Renal pelvis (tissue), 3 donors: ENCODE measurements around the gene STRA8. TPM values are rescaled to one million over a fixed set of nuclear protein-coding genes. Genes with fewer than 3 reads are reported as not detected.

Source experiments
- polyA plus RNA-seq, 3 donors: library from polyadenylated mRNA; unstranded; fragments of 120-200 nt; gene quantifications; one replicate each; pipeline ENCODE4 v1.2.1, GENCODE V29; 2013; ENCODE audit not compliant: insufficient read length in 3 of 3

Gene STRA8
- polyA plus RNA-seq, 3 donors = 0.17 to 0.53 (median 0.39) TPM

Other genes with a start within 250 kb of the STRA8 start
- 10 to 100 TPM in 2 of 3 donors, 1 to 10 TPM in 1; 7.3 to 14.1 (median 14.0) TPM for gene AGBL3, start 247.3 kb upstream of the STRA8 start, polyA plus RNA-seq
- gene TMEM140, start 85.8 kb upstream of the STRA8 start, polyA plus RNA-seq = 10 to 100 TPM; 29.2 to 37.2 (median 29.3) TPM
- gene CYREN, start 63.1 kb upstream of the STRA8 start, polyA plus RNA-seq = 10 to 100 TPM; 58.5 to 78.8 (median 67.6) TPM
- 10 to 100 TPM; 49.5 to 74.6 (median 70.0) TPM for gene WDR91, start 22.3 kb upstream of the STRA8 start, polyA plus RNA-seq